ENCODE results near the gene FBXO48.

The FBXO48 gene

GRCh38 chr2:68452158-68452900 is 14.8 kb downstream of the FBXO48 start (continued):
- no peak for TF ChIP-seq ZNF518A (tag by site-specific recombination; conservative IDR thresholded peaks at IDR 0.05; ENCODE audit: low read depth)

GRCh38 chr2:68448671-68449653 is 18.1 kb downstream of the FBXO48 start:
- H3K36me3 ChIP-seq (ENCODE audit: control insufficient read depth in 2 of 2, insufficient read depth in 1 of 2, low read length in 2 of 2): no peaks in the 10 kb centered on the region
- ChIA-PET POLR2A (no interaction called here), CTCF (interaction anchor here (0.6 to 0.9 kb wide), 2 partner anchors 15 to 562 kb away, joined by 3 to 5 read pairs; no protein-coding TSS in a partner anchor)
- H3K9me3 ChIP-seq (ENCODE audit: control insufficient read depth, insufficient read depth, low read depth, low read length): no peaks in the 10 kb centered on the region
- H3K4me3 ChIP-seq (ENCODE audit: low read depth, low read length): no peak overlapping the region
- TF ChIP-seq ZNF202 (tag by site-specific recombination; IDR thresholded peaks at IDR 0.05; ENCODE audit: borderline replicate concordance): no peak
- H3K4me1 ChIP-seq (ENCODE audit: control insufficient read depth, insufficient read depth, low read length): no peaks in the 10 kb centered on the region
- no peak overlapping the region for H3K27ac ChIP-seq (ENCODE audit: extremely low read depth, low read depth, low read length)

GRCh38 chr2:68447118-68447517 is 20.0 kb downstream of the FBXO48 start:
- no peak overlapping the region for H3K4me3 ChIP-seq (ENCODE audit: low read depth, low read length)
- POLR2A ChIA-PET: no interaction called here
- no peaks in the 10 kb centered on the region for H3K36me3 ChIP-seq (ENCODE audit: control insufficient read depth in 2 of 2, insufficient read depth in 1 of 2, low read length in 2 of 2)
- H3K9me3 ChIP-seq (ENCODE audit: control insufficient read depth, insufficient read depth, low read depth, low read length): no peaks in the 10 kb centered on the region
- CTCF ChIA-PET: no interaction called here
- TF ChIP-seq ZNF600 (tag by site-specific recombination; IDR thresholded peaks at IDR 0.05) (no peak), KLF8 (tag by site-specific recombination; IDR thresholded peaks at IDR 0.05) (no peak), ZBTB10 (tag by site-specific recombination; IDR thresholded peaks at IDR 0.05) (no peak), ZBTB7A (tag by site-specific recombination; IDR thresholded peaks at IDR 0.05; ENCODE audit: low read depth) (no peak), ZNF670 (tag by site-specific recombination; IDR thresholded peaks at IDR 0.05; ENCODE audit: low read depth) (no peak), ZNF2 (tag by site-specific recombination; IDR thresholded peaks at IDR 0.05) (no peak), EGR2 (tag by site-specific recombination; IDR thresholded peaks at IDR 0.05; ENCODE audit: low read depth) (no peak), ZNF510 (tag by site-specific recombination; IDR thresholded peaks at IDR 0.05; ENCODE audit: insufficient replicate concordance) (no peak), ZNF24 (tag by site-specific recombination; IDR thresholded peaks at IDR 0.05) (no peak)
- H3K4me1 ChIP-seq (ENCODE audit: control insufficient read depth, insufficient read depth, low read length): no peaks in the 10 kb centered on the region
- H3K27ac ChIP-seq (ENCODE audit: extremely low read depth, low read depth, low read length): no peak overlapping the region

All from HEK293 (cell line).